Body of pancreas (tissue), 4 donors: ENCODE measurements around the gene TM9SF4. TPM values are rescaled to one million over a fixed set of nuclear protein-coding genes. Genes with fewer than 3 reads are reported as not detected.

ENCODE experiments used
- ATAC-seq: fragments of 150-250 bp; one replicate; pipeline ENCODE4 v1.9.1; 2016
- DNase-seq, 4 donors: peaks; one replicate each; pipeline ENCODE4 v3.0.0-alpha.2; 2019
- H3K27ac ChIP-seq, 4 donors: fragments of 200-600 bp; sonication (generic); 1 replicate in 3 of 4; 2 replicates in 1 of 4; pipeline versions ENCODE4 v1.5.1 to v1.6.1; 2016 to 2019; ENCODE audit warnings: mild to moderate bottlenecking in 1 of 4, mixed read lengths in 1 of 4, moderate library complexity in 1 of 4
- H3K27me3 ChIP-seq, 2 donors: fragments of 200-600 bp; sonication (generic); one replicate each; pipeline ENCODE4 v1.6.0; 2016; ENCODE audit warnings: mild to moderate bottlenecking in 1 of 2
- H3K36me3 ChIP-seq, 2 donors: fragments of 200-600 bp; sonication (generic); replicated peaks in 1 of 2; 2 replicates each; pipeline ENCODE4 v1.5.1; 2016; ENCODE audit warnings: low read depth in 2 of 2; ENCODE audit not compliant: insufficient read depth in 1 of 2
- H3K4me1 ChIP-seq: fragments of 200-600 bp; sonication (generic); one replicate; pipeline ENCODE4 v1.6.0; 2016
- H3K4me3 ChIP-seq, 2 donors: fragments of 200-600 bp; sonication (generic); 1 replicate in 1 of 2; 2 replicates in 1 of 2; pipeline ENCODE4 v1.5.1; 2016 to 2019
- H3K9me3 ChIP-seq, 3 donors: fragments of 200-600 bp; sonication (generic); 1 replicate in 2 of 3; 2 replicates in 1 of 3; pipeline ENCODE4 v1.5.1; 2016
- POLR2A ChIP-seq, 3 donors: fragments of 450-650 bp; IDR thresholded peaks; one replicate each; pipeline ENCODE4 v1.6.1; 2016; ENCODE audit warnings: antibody characterized with exemption in 3 of 3, mild to moderate bottlenecking in 2 of 3
- WGBS, 2 donors: methylation state at CpG; one replicate each; pipeline ENCODE4 v1.1.5; 2017; 5-methylcytosine and 5-hydroxymethylcytosine counted together
- intact Hi-C: fragments of 100-400 bp; cut with DNase I; formaldehyde crosslinking; loops from one replicate; pipeline ENCODE4 v1.15.1; 2023
- total RNA-seq, 2 donors: library from RNA; depleted of rRNA; stranded (reverse); fragments of >200 nt; gene quantifications; one replicate each; pipeline ENCODE4 v1.1.0, GENCODE V29; 2016
- TF ChIP-seq, protein P1 (sequence below), 7 experiments: fragments of 450-650 bp in 4 of 7; fragments of 200-600 bp in 3 of 7; sonication (generic) in 3 of 7; IDR thresholded peaks; one replicate each; pipeline ENCODE4 v1.5.1; 2016 to 2019; ENCODE audit warnings: antibody characterized with exemption in 7 of 7

TM9SF4 gene
- total RNA-seq, 2 donors from 2014 or later = 16.9 to 27.0 TPM

DNA sequence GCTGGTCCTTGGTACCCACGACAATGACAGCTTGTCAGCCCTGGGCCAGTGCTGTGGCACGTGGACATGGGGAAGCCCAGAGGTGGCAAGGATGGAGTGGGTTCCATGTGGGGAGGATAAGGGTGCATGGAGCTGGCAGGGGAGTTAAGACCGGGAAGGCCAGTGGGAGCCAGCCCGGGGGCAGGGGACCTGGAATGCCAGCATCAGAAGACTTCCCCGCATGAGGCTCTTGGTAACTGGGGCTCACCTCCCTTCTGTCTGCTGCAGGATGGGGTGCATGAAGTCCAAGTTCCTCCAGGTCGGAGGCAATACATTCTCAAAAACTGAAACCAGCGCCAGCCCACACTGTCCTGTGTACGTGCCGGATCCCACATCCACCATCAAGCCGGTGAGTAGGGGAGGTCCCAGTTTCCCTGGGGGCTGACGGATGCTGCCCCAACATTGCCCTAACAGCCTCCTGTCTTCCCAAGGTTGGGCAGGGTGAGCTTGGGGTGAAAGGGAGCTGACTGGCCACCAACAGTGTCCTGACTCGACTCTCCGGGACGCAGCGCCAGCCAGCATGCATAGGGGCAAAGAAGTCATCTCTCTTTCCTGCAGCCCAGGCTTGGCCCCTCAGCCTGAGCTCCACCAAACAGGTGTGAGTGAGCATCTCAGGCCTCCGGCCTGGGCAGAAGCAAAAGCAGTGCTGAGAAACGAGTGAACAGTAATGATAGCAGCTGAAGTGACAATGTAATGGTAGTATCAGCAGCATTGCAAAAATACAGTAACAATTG, 37.9 kb upstream of the TM9SF4 start:
- intact Hi-C loops = no loop called here
- no peaks in the 10 kb centered on the region for H3K4me1 ChIP-seq
- 55 to 68% methylated on average over 8 to 17 of the region's 17 CpGs for WGBS, 2 donors
- no peaks in the 10 kb centered on the region for H3K9me3 ChIP-seq
- no peak for ATAC-seq
- H3K27me3 ChIP-seq = no peaks in the 10 kb centered on the region
- DNase-seq = no peak
- no peaks in the 10 kb centered on the region for H3K36me3 ChIP-seq
- no peak overlapping the region for H3K4me3 ChIP-seq
- no peak overlapping the region for H3K27ac ChIP-seq
- no peak for TF ChIP-seq POLR2A (IDR thresholded peaks at IDR 0.05)
- TF ChIP-seq, protein P1, sequence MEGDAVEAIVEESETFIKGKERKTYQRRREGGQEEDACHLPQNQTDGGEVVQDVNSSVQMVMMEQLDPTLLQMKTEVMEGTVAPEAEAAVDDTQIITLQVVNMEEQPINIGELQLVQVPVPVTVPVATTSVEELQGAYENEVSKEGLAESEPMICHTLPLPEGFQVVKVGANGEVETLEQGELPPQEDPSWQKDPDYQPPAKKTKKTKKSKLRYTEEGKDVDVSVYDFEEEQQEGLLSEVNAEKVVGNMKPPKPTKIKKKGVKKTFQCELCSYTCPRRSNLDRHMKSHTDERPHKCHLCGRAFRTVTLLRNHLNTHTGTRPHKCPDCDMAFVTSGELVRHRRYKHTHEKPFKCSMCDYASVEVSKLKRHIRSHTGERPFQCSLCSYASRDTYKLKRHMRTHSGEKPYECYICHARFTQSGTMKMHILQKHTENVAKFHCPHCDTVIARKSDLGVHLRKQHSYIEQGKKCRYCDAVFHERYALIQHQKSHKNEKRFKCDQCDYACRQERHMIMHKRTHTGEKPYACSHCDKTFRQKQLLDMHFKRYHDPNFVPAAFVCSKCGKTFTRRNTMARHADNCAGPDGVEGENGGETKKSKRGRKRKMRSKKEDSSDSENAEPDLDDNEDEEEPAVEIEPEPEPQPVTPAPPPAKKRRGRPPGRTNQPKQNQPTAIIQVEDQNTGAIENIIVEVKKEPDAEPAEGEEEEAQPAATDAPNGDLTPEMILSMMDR (IDR thresholded peaks at IDR 0.05) = no peak

DNA sequence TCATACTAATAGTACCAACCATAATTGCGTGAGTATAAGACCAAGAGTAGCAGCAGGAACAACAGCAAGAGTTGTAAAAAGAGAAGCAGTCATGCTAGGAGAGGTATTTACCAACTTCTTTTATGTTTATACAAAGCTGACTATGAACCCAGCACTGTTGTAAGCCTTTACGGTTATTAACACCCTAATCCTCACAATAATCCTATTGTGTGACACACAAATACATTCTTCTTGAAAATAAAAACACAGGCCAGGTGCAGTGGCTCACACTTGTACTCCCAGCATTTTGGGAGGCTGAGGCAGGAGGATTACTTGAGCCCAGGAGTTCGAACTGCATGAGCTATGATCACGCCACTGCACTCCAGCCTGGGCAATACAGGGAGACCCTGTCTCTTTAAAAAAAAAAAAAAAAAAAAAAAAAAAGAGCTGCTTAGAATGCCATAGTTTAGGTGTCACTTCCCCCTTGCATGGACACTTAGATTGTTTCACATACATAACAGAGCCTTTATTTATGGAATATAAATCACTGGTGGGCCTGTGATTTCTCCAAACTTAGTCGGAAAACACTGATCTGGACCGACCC, 37.3 kb upstream of the TM9SF4 start:
- DNase-seq = no peak
- no peaks in the 10 kb centered on the region for H3K27me3 ChIP-seq
- H3K4me3 ChIP-seq = no peak overlapping the region
- no peaks in the 10 kb centered on the region for H3K36me3 ChIP-seq
- no peak for TF ChIP-seq POLR2A (IDR thresholded peaks at IDR 0.05)
- TF ChIP-seq, protein P1 (IDR thresholded peaks at IDR 0.05) = no peak
- H3K9me3 ChIP-seq = no peaks in the 10 kb centered on the region
- ATAC-seq = no peak
- intact Hi-C loops = no loop called here
- 73% methylated on average over 6 of the region's 6 CpGs for WGBS, 2 donors
- no peak overlapping the region for H3K27ac ChIP-seq
- no peaks in the 10 kb centered on the region for H3K4me1 ChIP-seq

DNA sequence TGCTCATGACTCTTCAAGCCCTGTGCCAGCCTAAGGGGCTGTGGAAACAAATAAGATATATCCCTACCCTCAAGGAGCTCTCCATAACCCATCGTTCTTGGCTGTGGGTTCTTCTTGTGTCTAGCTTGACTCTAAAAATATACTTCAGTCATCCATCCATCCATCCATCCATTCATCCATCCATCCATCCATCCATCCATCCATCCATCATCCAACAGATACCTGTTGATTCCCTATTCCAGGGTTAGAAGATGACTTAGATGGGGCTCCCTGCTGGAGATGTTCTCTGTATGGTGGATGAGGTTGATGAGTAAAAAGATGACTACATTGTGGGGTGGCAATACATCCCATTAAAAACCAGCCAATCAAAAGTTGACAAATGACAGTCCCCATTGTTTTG, 34.0 kb upstream of the TM9SF4 start:
- H3K4me1 ChIP-seq = no peaks in the 10 kb centered on the region
- TF ChIP-seq, protein P1 (IDR thresholded peaks at IDR 0.05) = no peak
- TF ChIP-seq POLR2A (IDR thresholded peaks at IDR 0.05) = no peak
- DNase-seq = no peak
- no peaks in the 10 kb centered on the region for H3K36me3 ChIP-seq
- no peak overlapping the region for H3K27ac ChIP-seq
- ATAC-seq = no peak
- whole genome bisulfite sequencing, 2 donors = 44 to 73% methylated on average over 1 of the region's 1 CpG
- H3K9me3 ChIP-seq = no peaks in the 10 kb centered on the region
- no peak overlapping the region for H3K4me3 ChIP-seq
- H3K27me3 ChIP-seq = no peaks in the 10 kb centered on the region
- intact Hi-C loops = no loop called here

DNA sequence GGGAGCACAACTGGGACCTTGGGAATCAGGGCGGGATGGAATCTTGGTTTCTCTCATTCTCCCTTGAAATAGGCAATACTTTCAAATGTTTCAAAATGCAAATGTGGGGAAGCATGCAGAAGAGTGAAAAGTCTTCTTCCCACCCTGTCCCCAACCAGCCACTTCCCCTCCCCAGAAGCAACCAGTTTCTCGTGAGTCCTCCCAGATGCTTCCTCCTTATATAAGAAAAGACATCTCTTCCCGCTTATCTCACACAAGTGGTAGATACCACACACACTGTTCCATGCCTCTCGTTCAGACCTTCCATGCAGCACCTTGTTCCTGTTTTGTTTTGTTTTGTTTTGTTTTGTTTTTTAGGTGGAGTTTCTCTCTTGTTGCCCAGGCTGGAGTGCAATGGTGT, 32.3 kb upstream of the TM9SF4 start:
- Histone ChIP-seq H3K36me3 (no peaks in the 10 kb centered on the region), H3K4me3 (no peak overlapping the region), H3K27me3 (no peaks in the 10 kb centered on the region), H3K27ac (no peak overlapping the region), H3K4me1 (no peaks in the 10 kb centered on the region), H3K9me3 (no peaks in the 10 kb centered on the region)
- 56 to 66% methylated on average over 4 of the region's 4 CpGs for WGBS, 2 donors
- peak in 1 of 4 donors; percentile 17 for DNase-seq
- no peak for ATAC-seq
- intact Hi-C loops = no loop called here
- no peak for TF ChIP-seq POLR2A (IDR thresholded peaks at IDR 0.05)
- TF ChIP-seq, protein P1 (IDR thresholded peaks at IDR 0.05) = no peak

DNA sequence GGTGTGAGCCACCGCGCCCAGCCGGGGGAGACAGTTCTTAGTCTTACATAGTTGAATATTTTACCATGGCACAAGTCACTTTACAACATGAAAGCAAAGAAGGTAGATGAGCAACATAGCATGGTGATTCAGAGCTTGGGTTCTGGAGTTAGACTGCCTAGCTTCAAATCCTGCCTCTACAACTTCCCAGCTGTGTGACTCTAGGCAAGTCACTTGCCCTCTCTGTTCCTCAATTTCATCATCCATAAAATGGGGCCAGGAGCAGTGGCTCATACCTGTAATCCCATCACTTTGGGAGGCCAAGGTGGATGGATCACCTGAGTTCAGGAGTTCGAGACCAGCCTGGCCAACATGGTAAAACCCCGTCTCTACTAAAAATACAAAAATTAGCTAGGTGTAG, 31.2 kb upstream of the TM9SF4 start:
- 91 to 96% methylated on average over 5 of the region's 5 CpGs for WGBS, 2 donors
- TF ChIP-seq, protein P1 (IDR thresholded peaks at IDR 0.05) = no peak
- no peak for TF ChIP-seq POLR2A (IDR thresholded peaks at IDR 0.05)
- no peak overlapping the region for H3K27ac ChIP-seq

More for the DNA sequence above, 31.2 kb upstream of the TM9SF4 start:
- ATAC-seq (no peak), DNase-seq (no peak)
- no peak overlapping the region for H3K4me3 ChIP-seq
- no peaks in the 10 kb centered on the region for H3K36me3 ChIP-seq
- H3K27me3 ChIP-seq = no peaks in the 10 kb centered on the region
- H3K4me1 ChIP-seq = no peaks in the 10 kb centered on the region
- no peaks in the 10 kb centered on the region for H3K9me3 ChIP-seq
- intact Hi-C loops = no loop called here
